ENCODE results near the gene ZYG11B.

DNA sequence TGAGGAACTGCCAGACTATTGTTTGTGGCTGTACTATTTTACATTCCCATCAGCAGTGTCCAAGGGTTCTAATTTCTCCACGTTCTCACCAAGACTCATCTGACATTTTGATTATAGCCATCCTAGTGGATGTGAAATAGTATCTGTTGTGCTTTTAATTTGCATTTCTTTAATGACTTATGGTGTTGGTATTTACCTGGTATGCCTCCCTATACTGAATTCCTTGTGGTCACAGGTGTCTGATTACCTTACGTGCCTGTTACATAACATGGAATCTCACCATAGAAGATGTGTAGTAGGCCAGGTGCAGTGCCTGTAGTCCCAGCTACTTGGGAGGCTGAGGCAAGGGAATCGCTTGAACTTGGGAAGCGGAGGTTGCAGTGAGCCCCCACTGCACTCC lies 129.8 kb downstream of the ZYG11B start:
- TF ChIP-seq, protein P1, sequence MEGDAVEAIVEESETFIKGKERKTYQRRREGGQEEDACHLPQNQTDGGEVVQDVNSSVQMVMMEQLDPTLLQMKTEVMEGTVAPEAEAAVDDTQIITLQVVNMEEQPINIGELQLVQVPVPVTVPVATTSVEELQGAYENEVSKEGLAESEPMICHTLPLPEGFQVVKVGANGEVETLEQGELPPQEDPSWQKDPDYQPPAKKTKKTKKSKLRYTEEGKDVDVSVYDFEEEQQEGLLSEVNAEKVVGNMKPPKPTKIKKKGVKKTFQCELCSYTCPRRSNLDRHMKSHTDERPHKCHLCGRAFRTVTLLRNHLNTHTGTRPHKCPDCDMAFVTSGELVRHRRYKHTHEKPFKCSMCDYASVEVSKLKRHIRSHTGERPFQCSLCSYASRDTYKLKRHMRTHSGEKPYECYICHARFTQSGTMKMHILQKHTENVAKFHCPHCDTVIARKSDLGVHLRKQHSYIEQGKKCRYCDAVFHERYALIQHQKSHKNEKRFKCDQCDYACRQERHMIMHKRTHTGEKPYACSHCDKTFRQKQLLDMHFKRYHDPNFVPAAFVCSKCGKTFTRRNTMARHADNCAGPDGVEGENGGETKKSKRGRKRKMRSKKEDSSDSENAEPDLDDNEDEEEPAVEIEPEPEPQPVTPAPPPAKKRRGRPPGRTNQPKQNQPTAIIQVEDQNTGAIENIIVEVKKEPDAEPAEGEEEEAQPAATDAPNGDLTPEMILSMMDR (optimal IDR thresholded peaks at IDR 0.05 in 1 of 3, IDR thresholded peaks at IDR 0.05 in 1 of 3, conservative IDR thresholded peaks at IDR 0.05 in 1 of 3; ENCODE audit: extremely low read depth in 1 of 3, insufficient read depth in 2 of 3, low read length in 3 of 3) = no peak
- TF ChIP-seq EZH2 (IDR thresholded peaks at IDR 0.05; ENCODE audit: low read length) = no peak

Data from keratinocyte (primary cell).